AG04449 (cell line): Measurements from ENCODE around the gene AFP.

Experiments used
- CTCF ChIA-PET: fragments of 350-600 bp; formaldehyde crosslinking; extraction: SDS; loops from one replicate; lab custom pipeline; 2021; ENCODE audit warnings: antibody characterized with exemption; lab: Yijun Ruan, JAX
- POLR2A ChIA-PET: fragments of 400-600, 350-600 bp; formaldehyde crosslinking; extraction: SDS; loops from one replicate; lab custom pipeline; 2020; ENCODE audit warnings: antibody characterized with exemption, inconsistent platforms; lab: Yijun Ruan, JAX
- DNase-seq: peaks from one replicate; pipeline ENCODE4 v3.0.0-alpha.2; 2010; ENCODE audit warnings: low read depth, low spot score
- H3K4me3 ChIP-seq: 2 replicates; pipeline ENCODE4 v1.5.1; 2011; ENCODE audit warnings: low read depth, mild to moderate bottlenecking, control low read depth, low read length
- CTCF ChIP-seq: IDR thresholded peaks from one replicate; pipeline ENCODE4 v1.5.1; 2011; ENCODE audit warnings: mild to moderate bottlenecking, moderate library complexity, low read length, control low read depth, inconsistent platforms; ENCODE audit not compliant: insufficient read depth; ENCODE audit errors: missing control alignments

Gene AFP

DNA sequence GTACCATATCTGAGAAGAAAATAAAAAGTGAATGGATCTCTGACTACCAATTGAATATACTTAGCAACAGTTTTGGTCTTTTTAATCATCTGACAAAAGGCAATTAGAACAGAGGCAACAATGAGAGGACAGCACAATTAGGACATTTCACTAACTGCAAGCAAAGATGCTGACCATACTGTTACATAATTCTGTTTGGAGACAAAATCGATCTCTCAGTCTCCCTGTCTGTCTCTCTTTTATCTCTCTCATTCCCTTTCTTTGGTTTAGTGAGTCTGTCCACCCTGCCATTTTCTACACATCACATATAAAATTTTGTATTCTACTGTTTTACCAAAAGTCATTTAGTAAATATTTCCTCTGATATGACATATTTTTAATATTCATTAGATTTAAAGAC lies 43.3 kb downstream of the AFP start:
- ChIA-PET CTCF (interaction anchor here (2.3 kb wide), 1 partner anchor 33 kb away, joined by 8 read pairs; no protein-coding TSS in a partner anchor), POLR2A (no interaction called here)
- H3K4me3 ChIP-seq = no peak overlapping the region
- no peak for DNase-seq
- TF ChIP-seq CTCF = no peak

- POLR2A ChIA-PET = no interaction called here
- CTCF ChIA-PET = no interaction called here
- DNase-seq = no peak
- no peak within 1 kb of the TSS for H3K4me3 ChIP-seq
- no peak for TF ChIP-seq CTCF
These were observed 45.3 kb downstream of the AFP start, which contains the start of gene AFM for GRCh38 chr4:73481358-73481757. Gene AFM, plus strand, starts transcription at chr4:73481745. Its CDS starts 31 bp downstream, at chr4:73481776.

DNA sequence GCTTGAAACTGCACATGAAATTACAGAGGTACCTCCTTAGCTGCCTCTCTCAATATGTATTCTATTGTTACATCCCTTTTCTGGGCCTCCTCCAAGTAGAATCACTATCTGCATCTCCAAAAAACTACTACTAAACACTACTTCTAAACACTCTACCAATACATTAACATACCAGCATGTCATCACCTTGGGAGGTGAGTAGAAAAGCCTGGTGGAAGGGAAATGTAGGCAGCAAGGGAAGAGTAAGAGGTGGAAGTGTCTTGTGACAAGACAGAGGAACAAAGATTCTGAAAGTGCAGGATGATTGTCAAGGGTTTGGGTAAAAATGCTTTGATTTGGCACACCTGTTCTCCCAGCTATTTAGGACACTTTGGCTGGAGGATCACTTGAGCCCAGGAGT lies 49.1 kb downstream of the AFP start:
- ChIA-PET POLR2A (no interaction called here), CTCF (no interaction called here)
- TF ChIP-seq CTCF = no peak
- H3K4me3 ChIP-seq = no peak overlapping the region
- DNase-seq = no peak

DNA sequence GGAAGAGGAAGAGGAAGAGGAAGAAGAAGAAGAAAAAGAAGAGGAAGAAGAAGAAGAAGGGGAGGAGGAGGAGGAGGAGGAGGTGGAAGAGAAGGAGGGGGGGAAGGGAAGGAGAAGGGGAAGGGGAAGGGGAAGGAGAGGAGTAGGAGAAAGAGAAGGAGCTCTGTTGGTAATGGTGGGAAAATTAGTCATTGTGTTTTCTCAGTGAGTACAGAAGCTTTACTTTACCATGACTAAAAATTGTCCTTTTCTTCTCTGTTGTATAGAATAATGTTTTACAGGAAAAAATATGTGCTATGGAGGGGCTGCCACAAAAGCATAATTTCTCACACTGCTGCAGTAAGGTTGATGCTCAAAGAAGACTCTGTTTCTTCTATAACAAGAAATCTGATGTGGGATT lies 49.6 kb downstream of the AFP start:
- CTCF ChIA-PET = no interaction called here
- no peak for TF ChIP-seq CTCF
- no peak overlapping the region for H3K4me3 ChIP-seq
- DNase-seq = no peak
- POLR2A ChIA-PET = no interaction called here

DNA sequence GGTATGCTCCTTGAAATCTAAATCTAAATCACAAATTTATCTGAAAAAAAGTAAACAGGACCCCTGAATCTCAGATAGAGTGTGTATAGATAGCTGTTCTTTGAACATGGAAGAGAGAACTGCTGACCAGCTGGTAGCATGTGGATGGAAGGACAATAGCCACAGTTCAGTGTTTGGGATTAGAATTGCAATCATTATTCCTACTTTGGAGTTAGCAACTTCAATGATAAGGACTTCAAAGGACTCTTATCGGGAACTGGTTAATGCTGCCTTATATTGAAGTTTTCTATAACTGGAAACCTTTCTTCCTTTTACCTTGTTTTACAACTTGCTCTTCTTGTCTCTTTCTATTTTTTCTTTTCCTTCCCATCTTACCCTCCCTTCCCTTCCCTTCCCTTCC lies 50.5 kb downstream of the AFP start:
- DNase-seq = no peak
- TF ChIP-seq CTCF = no peak
- no peak overlapping the region for H3K4me3 ChIP-seq
- CTCF ChIA-PET = no interaction called here
- POLR2A ChIA-PET = no interaction called here

GRCh38 chr4:73487233-73487632 lies 51.2 kb downstream of the AFP start:
- POLR2A ChIA-PET = no interaction called here
- CTCF ChIA-PET = no interaction called here
- H3K4me3 ChIP-seq = no peak overlapping the region
- TF ChIP-seq CTCF = no peak
- no peak for DNase-seq
